GM19023 (cell line): ENCODE measurements around the gene C4A.
"Not testable (repeated sequence)": the region's sequence is repeated elsewhere in the genome, so short reads cannot be mapped to it uniquely, and the experiment has no call there.

Source experiments
- ATAC-seq: cut with Tn5 transposase; IDR thresholded peaks from one replicate; pipeline ENCODE4 v1.9.1; 2021; ENCODE audit warnings: mild to moderate bottlenecking, moderate library complexity; ENCODE audit not compliant: unreplicated experiment

Gene C4A

DNA sequence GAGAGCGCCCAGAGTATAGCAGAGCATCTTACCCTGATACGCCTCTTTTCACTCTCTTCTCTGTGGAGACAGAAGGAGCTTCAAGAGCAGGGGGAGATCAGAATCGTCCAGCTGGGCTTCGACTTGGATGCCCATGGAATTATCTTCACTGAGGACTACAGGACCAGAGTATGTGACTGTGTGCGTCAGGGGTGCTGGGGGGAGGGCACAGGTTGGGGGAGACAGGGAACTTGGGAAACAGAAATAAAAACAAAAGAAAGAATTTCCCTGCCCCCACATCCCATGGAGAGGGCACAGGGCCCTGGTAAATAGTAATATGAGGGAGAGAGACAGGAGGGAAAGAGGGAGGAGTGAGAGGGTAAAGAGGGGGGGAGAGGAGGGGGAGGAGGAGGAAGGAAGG is 3.0 kb upstream of the C4A start:
- ATAC-seq, result no peak

DNA sequence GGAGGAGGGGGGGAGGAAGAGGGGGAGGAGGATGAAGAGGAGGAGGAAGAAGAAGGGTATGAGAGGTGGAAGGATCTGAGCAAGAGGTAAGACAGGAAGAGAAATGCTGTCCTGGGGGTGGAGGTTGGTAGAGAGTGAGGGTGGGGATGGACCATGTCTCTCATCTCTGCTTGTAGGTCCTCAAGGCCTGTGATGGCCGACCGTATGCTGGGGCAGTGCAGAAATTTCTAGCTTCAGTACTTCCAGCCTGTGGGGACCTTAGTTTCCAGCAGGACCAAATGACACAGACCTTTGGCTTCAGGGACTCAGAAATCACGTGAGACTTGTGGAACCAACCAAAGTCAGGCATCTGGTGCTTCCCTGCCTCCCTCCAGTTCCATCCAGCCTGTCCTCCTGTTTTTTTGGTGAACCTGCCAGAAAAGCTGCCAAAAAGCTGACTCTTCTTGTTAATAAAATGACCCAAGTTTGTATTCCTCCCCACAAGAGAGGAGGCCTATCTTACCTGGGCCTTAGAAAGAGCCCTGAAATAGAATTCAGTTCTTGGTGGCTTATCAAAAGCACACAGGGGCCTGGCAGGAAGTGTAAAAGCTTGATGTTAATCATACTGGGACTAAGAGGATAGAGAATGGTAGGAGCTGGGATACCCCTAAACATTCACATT is 2.5 kb upstream of the C4A start:
- ATAC-seq, result no peak

DNA sequence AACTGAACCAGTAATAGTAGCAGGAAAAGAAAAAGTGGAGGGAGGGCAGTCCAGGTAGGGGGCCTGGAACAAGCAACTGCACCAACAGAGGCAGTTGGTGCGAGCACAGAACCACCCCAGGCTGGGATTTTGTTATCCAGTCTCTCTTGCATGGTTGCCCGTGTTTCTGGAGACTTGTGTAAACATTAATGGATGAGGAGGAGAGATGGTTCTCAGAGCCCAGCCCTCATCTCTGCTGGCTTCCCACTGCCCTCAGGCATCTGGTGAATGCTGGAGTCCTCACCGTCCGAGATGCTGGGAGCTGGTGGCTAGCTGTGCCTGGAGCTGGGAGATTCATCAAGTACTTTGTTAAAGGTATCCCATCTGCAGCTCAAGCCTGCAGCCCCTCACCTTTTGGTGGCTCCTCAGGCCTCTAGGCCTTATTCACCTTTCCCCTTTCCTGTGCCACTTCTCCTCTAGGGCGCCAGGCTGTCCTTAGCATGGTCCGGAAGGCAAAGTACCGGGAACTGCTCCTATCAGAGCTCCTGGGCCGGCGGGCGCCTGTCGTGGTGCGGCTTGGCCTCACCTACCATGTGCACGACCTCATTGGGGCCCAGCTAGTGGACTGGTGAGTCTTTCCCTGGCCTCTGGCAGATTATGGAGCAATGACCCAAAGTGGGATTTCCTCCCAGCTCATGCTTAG is 1.5 kb upstream of the C4A start:
- not testable (repeated sequence) for ATAC-seq

DNA sequence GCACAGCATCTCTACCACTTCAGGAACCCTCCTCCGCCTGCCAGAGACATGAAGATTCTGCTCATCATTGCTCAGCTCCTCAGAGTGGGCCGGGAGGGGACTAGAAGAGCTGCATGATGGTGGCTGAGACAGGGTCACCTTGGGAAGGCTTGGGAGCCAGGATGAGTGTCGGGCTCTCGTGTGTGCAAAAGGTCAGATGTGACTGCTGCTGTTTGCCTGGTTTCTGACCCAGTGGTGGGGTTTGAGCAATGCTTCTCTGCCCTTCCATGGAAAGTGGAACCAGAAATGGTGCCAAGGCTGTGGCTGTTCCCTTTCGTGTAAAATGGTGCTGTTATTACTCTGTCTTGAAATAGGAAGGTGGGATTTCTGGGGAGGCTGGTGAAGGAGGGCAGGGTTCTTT is 859 bp upstream of the C4A start:
- not testable (repeated sequence) for ATAC-seq

DNA sequence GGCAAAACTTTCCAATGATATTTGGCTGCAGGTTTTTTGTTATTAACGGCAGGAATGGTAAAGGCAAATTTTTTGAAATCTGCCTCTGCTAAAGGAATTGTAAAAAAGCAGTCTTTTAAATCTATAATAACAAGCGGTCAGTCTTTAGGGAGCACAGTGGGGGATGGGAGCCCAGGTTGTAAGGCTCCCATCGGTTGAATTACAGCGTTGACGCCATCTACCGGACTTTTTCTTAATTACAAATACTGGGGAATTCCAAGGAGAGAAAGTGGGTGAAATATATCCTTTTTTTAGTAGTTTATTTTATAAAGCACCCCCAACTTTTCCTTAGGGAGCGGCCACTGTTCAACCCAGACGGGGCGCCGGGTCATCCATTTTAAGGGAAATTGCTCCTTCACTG is 7.5 kb downstream of the C4A start:
- ATAC-seq, result not testable (repeated sequence)

DNA sequence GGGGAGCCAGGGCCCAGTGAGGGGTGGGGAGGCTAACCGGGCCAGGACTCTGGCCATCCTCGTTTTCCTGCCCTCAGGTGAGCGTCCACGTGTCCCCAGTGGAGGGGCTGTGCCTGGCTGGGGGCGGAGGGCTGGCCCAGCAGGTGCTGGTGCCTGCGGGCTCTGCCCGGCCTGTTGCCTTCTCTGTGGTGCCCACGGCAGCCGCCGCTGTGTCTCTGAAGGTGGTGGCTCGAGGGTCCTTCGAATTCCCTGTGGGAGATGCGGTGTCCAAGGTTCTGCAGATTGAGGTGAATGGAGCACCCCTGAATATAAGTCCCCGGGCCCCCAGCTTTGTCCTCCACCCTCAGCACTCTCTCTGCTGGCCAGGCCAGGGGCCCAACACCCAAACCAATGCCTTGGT is 12.6 kb downstream of the C4A start:
- ATAC-seq, result not testable (repeated sequence)

DNA sequence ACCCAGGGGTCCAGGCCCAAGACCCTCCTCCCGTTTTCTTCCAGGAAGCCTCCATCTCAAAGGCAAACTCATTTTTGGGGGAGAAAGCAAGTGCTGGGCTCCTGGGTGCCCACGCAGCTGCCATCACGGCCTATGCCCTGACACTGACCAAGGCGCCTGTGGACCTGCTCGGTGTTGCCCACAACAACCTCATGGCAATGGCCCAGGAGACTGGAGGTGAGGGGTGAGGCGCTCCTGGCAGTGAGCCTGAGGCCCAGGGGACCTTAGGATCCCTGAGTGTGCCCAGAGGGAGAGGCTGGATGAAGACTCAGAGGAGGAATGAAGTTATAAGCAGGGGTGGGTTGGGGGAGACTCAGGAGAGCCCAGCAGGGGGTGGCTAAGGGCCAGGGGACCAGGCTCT is 14.5 kb downstream of the C4A start:
- not testable (repeated sequence) for ATAC-seq

DNA sequence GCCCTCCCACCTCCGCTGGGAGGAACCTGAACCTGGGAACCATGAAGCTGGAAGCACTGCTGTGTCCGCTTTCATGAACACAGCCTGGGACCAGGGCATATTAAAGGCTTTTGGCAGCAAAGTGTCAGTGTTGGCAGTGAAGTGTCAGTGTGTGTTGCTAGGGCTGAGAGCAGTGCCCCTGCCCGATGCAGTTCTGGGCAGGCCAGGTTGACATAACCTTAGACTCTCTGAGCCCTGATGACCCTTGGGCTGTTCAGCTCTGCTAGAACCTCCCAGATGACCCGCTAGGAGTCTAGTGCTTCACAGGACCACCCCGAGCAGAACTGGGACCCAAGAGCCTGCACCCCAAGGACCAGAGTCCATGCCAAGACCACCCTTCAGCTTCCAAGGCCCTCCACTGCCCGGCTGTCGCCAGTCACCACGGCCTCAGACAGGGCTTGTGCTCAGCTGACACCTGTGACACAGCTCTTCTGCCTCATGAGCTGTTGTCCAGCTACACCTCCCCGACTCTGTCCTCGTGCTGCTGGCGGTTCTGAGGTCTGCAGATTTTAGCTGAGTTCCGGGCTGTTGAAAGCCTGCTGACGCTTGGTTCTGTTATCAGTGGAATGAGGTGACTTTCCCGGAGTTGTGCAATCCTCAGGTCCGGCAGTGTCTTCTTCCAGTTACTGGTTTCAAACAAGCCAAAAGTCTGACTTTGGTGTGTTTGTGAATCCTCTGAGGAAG is 20.9 kb downstream of the C4A start:
- ATAC-seq, result not testable (repeated sequence)

DNA sequence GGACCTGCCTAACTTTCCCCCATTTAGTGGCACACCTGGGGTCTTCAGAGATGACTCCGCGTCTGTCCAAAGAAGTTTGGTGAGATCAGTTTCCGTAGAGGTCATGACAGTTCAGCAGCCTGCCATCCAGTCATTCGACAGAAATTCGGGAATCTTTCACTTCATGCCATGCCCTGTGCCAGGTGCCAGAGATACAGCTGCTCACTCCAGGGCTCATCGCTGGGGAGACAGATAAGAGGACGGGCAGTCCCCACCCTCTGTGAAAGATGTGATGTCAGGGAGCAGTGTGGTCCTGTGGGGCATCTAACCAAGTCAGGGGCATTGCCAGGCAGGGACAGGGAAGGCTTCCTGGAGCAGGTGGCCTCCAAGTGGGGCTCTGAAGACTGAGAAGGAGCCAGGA is 21.4 kb downstream of the C4A start:
- ATAC-seq, result not testable (repeated sequence)

DNA sequence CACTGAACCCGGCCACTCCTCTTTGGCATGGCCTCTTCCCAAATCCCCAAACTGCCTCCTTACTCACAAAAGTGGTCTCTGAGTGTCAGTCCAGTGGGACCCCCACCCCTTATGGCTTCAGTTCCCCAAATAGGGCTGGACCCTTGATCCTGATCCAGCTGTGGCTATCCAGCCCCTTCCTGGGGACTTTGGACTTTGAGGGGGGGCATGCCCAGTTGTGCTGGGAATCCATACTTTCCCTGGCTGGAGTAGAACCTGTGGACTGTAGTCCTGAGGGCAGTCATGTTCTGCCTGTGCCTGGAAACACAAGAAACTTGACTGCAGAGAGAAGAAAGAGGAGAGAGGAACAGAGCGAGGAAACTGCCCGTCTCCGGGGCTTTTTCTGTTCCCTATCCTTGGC is 22.5 kb downstream of the C4A start:
- ATAC-seq, result not testable (repeated sequence)

DNA sequence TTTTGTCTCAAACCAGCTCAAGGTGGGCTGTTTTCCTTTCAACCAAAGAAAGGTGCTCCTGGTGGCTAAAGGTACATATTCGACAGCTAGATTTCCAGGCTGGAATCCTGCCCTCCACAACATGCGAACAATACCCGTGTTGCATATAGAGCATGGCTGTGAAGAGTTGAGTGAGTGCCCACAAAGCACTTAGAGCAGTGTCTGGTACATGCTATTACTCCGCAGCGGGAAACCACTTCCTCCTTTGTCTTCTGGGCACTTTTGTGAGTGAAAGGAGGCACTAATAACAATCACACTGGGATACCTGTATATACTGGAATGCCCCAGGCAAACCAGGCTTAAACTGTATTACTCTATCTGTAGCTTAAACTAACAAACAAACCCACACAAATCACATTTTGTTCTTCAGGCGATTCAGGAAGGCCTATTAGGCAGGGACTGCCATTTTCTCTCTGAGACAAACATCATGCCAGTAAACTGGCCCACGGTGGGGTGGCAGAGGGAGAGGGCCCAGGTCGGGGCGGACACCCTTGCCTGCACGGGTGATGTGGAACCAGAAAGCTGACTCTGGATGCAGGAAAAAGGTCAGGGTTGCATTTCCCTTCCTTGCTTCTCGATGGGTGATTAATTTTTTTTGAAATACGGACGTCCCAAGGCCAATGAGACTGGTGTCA is 23.1 kb downstream of the C4A start:
- not testable (repeated sequence) for ATAC-seq

DNA sequence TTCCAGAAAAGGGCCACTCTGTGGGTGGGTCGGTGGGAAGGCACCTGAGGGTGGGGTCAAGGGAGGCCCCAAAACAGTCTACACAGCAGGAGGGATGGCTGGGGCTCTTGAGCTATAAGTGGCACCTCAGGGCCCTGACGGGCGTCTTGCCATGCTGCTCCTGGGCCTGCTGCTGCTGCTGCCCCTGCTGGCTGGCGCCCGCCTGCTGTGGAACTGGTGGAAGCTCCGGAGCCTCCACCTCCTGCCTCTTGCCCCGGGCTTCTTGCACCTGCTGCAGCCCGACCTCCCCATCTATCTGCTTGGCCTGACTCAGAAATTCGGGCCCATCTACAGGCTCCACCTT is 23.7 kb downstream of the C4A start:
- not testable (repeated sequence) for ATAC-seq

DNA sequence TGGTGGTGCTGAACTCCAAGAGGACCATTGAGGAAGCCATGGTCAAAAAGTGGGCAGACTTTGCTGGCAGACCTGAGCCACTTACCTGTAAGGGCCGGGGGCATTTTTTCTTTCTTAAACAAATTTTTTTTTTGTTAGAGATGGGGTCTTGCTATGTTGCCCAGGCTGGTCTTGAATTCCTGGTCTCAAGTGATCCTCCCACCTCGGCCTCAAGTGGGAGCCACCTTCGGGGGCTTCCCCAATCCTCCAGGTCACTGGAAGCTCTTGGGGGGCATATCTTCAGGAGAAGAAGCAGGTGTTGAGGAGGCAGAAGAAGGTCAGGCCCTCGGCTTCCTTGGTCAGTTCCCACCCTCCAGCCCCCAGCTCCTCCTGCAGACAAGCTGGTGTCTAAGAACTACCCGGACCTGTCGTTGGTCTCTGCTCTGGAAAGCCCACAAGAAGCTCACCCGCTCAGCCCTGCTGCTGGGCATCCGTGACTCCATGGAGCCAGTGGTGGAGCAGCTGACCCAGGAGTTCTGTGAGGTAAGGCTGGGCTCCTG is 24.2 kb downstream of the C4A start:
- ATAC-seq, result not testable (repeated sequence)

DNA sequence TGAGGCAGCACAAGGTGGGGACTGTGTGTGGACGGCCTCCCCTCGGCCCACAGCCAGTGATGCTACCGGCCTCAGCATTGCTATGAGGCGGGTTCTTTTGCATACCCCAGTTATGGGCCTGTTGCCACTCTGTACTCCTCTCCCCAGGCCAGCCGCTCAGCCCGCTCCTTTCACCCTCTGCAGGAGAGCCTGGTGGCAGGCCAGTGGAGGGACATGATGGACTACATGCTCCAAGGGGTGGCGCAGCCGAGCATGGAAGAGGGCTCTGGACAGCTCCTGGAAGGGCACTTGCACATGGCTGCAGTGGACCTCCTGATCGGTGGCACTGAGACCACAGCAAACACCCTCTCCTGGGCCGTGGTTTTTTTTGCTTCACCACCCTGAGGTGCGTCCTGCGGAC is 25.2 kb downstream of the C4A start:
- ATAC-seq, result not testable (repeated sequence)

DNA sequence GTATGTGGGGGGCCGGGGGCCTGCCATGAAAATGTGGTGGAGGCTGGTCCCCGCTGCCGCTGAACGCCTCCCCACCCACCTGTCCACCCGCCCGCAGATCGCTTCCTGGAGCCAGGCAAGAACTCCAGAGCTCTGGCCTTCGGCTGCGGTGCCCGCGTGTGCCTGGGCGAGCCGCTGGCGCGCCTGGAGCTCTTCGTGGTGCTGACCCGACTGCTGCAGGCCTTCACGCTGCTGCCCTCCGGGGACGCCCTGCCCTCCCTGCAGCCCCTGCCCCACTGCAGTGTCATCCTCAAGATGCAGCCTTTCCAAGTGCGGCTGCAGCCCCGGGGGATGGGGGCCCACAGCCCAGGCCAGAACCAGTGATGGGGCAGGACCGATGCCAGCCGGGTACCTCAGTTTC is 26.2 kb downstream of the C4A start:
- ATAC-seq, result not testable (repeated sequence)

DNA sequence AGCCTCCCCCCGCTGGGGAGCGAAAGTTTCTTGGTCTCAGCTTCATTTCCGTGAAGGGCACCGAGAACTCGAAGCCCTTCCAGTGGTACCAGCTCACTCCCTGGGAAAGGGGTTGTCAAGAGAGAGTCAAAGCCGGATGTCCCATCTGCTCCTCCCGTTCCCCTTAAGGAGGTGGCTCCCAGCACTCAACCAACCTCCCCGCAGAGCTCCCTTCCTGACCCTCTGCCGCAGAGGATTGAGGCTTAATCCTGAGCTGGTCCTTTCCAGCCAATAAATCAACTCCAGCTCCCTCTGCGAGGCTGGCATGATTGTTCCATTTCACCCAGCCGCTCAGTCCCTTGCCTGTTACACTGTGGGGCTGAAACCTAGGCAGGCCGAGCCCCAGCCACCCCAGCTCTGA is 26.8 kb downstream of the C4A start:
- ATAC-seq, result not testable (repeated sequence)

DNA sequence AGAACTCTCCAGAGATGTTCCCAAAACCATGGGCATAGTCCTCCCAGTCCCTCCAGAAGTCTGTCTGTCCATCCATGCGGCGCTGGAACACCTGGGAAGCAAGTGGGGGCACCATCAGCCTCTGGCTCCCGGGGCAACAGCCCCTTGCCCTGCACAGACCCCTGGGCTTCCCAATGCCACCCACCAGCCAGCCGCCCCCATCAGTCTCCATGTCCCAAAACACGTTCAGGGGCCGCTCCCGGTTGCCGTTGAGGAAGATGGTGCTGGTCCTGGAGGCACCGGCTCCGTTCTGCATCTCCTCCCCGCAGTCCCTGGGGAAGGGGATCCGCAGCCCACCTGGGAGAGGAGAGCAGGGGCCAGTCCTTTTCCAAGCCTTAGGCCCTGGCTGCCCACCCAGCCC is 27.7 kb downstream of the C4A start:
- ATAC-seq, result not testable (repeated sequence)

DNA sequence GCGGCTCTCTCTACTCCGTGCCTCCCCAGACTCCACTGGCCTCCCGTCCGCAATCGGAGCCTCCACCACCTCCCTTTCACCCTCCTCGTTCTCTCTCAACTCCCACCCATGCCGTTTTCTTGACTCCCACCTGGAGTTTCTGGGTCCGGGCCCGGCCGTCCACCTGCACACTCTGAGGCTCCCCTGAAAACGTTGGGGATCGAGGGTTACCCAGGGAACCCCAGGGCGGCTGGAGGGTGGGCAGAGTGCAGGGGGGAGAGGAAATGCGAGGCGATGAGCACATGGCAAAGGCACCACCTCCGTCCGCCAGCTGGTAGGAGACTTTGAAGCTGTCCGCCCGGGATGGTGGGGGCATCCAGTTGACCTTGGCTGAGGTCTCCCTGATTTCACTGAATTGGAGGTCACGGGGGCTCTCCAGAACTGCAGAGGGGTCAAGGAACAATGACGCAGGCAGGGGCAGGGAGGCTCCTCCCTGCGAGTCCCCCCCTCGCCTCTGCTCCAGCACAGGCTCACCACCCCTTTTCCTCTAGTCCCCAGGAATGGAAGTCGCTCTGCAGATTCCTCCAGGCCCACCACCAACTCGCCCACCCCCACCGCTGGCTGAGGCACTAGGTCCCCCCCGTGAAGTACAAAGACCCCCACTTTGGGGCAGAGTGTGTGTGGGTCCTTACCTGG is 29.1 kb downstream of the C4A start:
- ATAC-seq, result not testable (repeated sequence)

DNA sequence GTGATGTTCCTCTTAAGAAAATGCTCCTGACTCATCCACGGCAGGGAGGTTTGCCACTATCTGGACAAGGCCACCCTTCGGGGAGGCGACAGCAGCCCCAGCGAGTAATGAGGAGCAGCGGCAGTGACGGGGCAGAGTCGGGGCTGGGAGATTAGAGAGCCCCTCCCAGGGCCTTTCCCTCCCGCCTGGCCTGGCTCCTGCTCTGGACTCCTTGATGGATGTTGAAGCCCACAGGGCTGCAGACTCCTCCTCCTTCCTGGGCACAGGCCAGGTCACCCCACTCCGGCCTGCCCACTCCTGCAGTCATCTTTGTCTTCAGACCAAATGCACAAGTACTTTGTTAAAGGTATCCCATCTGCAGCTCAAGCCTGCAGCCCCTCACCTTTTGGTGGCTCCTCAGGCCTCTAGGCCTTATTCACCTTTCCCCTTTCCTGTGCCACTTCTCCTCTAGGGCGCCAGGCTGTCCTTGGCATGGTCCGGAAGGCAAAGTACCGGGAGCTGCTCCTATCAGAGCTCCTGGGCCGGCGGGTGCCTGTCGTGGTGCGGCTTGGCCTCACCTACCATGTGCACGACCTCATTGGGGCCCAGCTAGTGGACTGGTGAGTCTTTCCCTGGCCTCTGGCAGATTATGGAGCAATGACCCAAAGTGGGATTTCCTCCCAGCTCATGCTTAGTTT is 31.2 kb downstream of the C4A start:
- not testable (repeated sequence) for ATAC-seq

DNA sequence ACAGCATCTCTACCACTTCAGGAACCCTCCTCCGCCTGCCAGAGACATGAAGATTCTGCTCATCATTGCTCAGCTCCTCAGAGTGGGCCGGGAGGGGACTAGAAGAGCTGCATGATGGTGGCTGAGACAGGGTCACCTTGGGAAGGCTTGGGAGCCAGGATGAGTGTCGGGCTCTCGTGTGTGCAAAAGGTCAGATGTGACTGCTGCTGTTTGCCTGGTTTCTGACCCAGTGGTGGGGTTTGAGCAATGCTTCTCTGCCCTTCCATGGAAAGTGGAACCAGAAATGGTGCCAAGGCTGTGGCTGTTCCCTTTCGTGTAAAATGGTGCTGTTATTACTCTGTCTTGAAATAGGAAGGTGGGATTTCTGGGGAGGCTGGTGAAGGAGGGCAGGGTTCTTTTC is 31.9 kb downstream of the C4A start:
- ATAC-seq, result not testable (repeated sequence)
